ENCODE results near the gene CNTN4.

GRCh38 chr3:2861920-2862319 lies 763.3 kb downstream of the CNTN4 start:
- TF ChIP-seq CTCF (IDR thresholded peaks at IDR 0.05; ENCODE audit: insufficient read depth, low read length) (no peak), POLR2AphosphoS5 (IDR thresholded peaks at IDR 0.05; ENCODE audit: low read depth) (no peak), REST (IDR thresholded peaks at IDR 0.05; ENCODE audit: insufficient replicate concordance, low read depth) (no peak), GABPA (IDR thresholded peaks at IDR 0.05; ENCODE audit: low read depth) (no peak)
